Adrenal gland (tissue), 12 donors: ENCODE measurements around the gene AGO3. TPM values are rescaled to one million over a fixed set of nuclear protein-coding genes. Genes with fewer than 3 reads are reported as not detected.

ENCODE experiments used
- DNase-seq, 7 donors: peaks; one replicate each; pipeline ENCODE4 v3.0.0-alpha.2; 2019 to 2020
- H3K27ac ChIP-seq, 5 donors: fragments of 200-600 bp; sonication (generic) in 4 of 5; 1 replicate in 3 of 5; 2 replicates in 2 of 5; pipeline versions ENCODE4 v1.5.1 to v1.8.0; 2016 to 2020; ENCODE audit warnings: mild to moderate bottlenecking in 1 of 5
- H3K27me3 ChIP-seq: fragments of 200-600 bp; 2 replicates; pipeline ENCODE4 v1.8.0; 2021
- H3K36me3 ChIP-seq, 2 donors: fragments of 200-600 bp; replicated peaks in 1 of 2; 1 replicate in 1 of 2; 2 replicates in 1 of 2; pipeline versions ENCODE4 v1.5.1 to v1.8.0; 2018 to 2022
- H3K4me1 ChIP-seq, 2 donors: fragments of 200-600 bp; replicated peaks in 1 of 2; 1 replicate in 1 of 2; 2 replicates in 1 of 2; pipeline versions ENCODE4 v1.5.1 to v1.8.0; 2018 to 2021
- H3K4me3 ChIP-seq, 4 donors: fragments of 200-600 bp; sonication (generic) in 3 of 4; one replicate each; pipeline ENCODE4 v1.5.1; 2016 to 2018
- H3K9me3 ChIP-seq, 3 donors: fragments of 200-600 bp; sonication (generic) in 1 of 3; replicated peaks in 1 of 3; 1 replicate in 2 of 3; 2 replicates in 1 of 3; pipeline versions ENCODE4 v1.5.1 to v1.8.0; 2016 to 2021
- POLR2A ChIP-seq, 2 donors: fragments of 450-650 bp; IDR thresholded peaks; one replicate each; pipeline ENCODE4 v1.6.1; 2017; ENCODE audit warnings: antibody characterized with exemption in 2 of 2, mild to moderate bottlenecking in 2 of 2, moderate library complexity in 1 of 2
- WGBS, 4 donors: extraction: QIAGEN DNeasy Blood & Tissue Kit in 2 of 4; methylation state at CpG; one replicate each; pipeline versions ENCODE4 v1.1.5 to v1.1.7; 2013 to 2017; 5-methylcytosine and 5-hydroxymethylcytosine counted together
- intact Hi-C, 2 donors: fragments of 100-400 bp; cut with DNase I; formaldehyde crosslinking; loops; one replicate each; pipeline versions ENCODE4 v1.14.1 to v1.15.0; 2022 to 2023
- polyA plus RNA-seq, 3 donors: library from polyadenylated mRNA; stranded (reverse); fragments of 200-250 nt in 2 of 3; fragments of 350-450 nt in 1 of 3; fragmentation: Illumina TruSeq in 1 of 3; extraction: RNeasy Lipid Tissue Mini Kit (QIAGEN cat#74804) in 1 of 3; gene quantifications; one replicate each; pipeline ENCODE4 v1.2.3, GENCODE V29; 2013 to 2014
- total RNA-seq, 9 donors: library from RNA; depleted of rRNA in 4 of 9; stranded (reverse); fragments of >200 nt in 4 of 9; fragments of 120-200 nt in 1 of 9; fragmentation: NEBNext Ultra II Directional in 1 of 9; extraction: Animal tissue kit (Norgen Biotek cat#: 25700) in 1 of 9; gene quantifications; one replicate each; pipeline versions ENCODE4 v1.1.0 to v1.2.4, GENCODE V29; 2013 to 2023
- TF ChIP-seq, protein P1 (sequence below), 6 experiments: fragments of 450-650 bp in 4 of 6; fragments of 200-600 bp in 2 of 6; sonication (generic) in 1 of 6; IDR thresholded peaks; 1 replicate in 5 of 6; 2 replicates in 1 of 6; pipeline versions ENCODE4 v1.5.1 to v1.8.0; 2016 to 2021; ENCODE audit warnings: antibody characterized with exemption in 6 of 6, mild to moderate bottlenecking in 2 of 6, moderate library complexity in 1 of 6
- donor health status: healthy with polysubstance abuse.
- donor health status: Bipolar disorder and iron deficiency.
- donor health status: DM: yes; HTN: yes; CAD: no.
- donor health status: DM: no; HTN: no; CAD: no.
- donor health status: DM: no; HTN: no; CAD: no.
- donor health status: DM: yes; HTN: yes; CAD: no.

The AGO3 gene
- total and polyA plus RNA-seq, 12 donors: 3.7 to 32.2 (median 20.8) TPM

GRCh38 chr1:35929730-35930592 is 944 bp upstream of the AGO3 start:
- DNase-seq: peak; percentile 48 to 85 (median 71)
- intact Hi-C loops: loop anchor here in 1 of 2 donors (10.0 kb wide), 1 partner anchor 155 kb away; the partner anchor contains the start of genes ADPRS and TEKT2
- Histone ChIP-seq H3K36me3 (no peaks in the 10 kb centered on the region), H3K4me1 (peaks cover 12 to 30% of the 10 kb centered on the region in 2 donors), H3K27me3 (no peaks in the 10 kb centered on the region), H3K9me3 (no peaks in the 10 kb centered on the region), H3K27ac (peak overlapping the region; percentile 93 to 100 (median 99)), H3K4me3 (peak overlapping the region; percentile 79 to 98 (median 80))
- WGBS, 4 donors: 1 to 2% (median 1%) methylated on average over 15 of the region's 15 CpGs
- TF ChIP-seq, protein P1, sequence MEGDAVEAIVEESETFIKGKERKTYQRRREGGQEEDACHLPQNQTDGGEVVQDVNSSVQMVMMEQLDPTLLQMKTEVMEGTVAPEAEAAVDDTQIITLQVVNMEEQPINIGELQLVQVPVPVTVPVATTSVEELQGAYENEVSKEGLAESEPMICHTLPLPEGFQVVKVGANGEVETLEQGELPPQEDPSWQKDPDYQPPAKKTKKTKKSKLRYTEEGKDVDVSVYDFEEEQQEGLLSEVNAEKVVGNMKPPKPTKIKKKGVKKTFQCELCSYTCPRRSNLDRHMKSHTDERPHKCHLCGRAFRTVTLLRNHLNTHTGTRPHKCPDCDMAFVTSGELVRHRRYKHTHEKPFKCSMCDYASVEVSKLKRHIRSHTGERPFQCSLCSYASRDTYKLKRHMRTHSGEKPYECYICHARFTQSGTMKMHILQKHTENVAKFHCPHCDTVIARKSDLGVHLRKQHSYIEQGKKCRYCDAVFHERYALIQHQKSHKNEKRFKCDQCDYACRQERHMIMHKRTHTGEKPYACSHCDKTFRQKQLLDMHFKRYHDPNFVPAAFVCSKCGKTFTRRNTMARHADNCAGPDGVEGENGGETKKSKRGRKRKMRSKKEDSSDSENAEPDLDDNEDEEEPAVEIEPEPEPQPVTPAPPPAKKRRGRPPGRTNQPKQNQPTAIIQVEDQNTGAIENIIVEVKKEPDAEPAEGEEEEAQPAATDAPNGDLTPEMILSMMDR (IDR thresholded peaks at IDR 0.05): no peak
- TF ChIP-seq POLR2A (IDR thresholded peaks at IDR 0.05): no peak

GRCh38 chr1:35931446-35932157 is 697 bp downstream of the AGO3 start:
- Histone ChIP-seq H3K27ac (peak overlapping the region; percentile 93 to 100 (median 99)), H3K9me3 (no peaks in the 10 kb centered on the region), H3K27me3 (no peaks in the 10 kb centered on the region), H3K36me3 (no peaks in the 10 kb centered on the region), H3K4me1 (peaks cover 12 to 40% of the 10 kb centered on the region in 2 donors), H3K4me3 (peak overlapping the region; percentile 79 to 91 (median 80))
- intact Hi-C loops: no loop called here
- 0 to 2% (median 0%) methylated on average over 9 to 28 of the region's 28 CpGs for WGBS, 4 donors
- peak; percentile 23 to 73 (median 30) for DNase-seq
- no peak for TF ChIP-seq POLR2A (IDR thresholded peaks at IDR 0.05)
- TF ChIP-seq, protein P1 (IDR thresholded peaks at IDR 0.05): no peak

DNA sequence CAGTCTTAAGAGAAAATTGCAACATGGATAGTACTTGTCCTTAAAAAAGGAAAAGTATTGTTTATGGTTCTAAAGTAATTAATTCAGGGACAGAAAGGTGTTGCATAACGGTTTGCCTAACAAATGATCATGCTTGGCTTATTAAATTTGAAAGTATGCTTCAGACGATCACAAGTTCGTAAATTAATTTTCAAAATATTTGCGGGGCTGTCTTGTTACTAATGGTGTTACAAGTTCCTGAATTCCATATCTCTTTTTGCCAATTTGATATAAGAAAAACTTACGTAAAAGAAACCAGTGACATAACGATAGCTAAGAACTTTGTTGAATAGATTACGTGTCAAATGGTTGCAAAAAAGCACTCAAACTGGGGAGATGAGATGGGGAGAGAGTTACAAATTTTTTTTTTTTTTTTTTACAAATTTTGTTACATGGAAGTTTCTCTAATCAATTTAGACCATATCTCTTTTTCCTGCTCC is 1.3 kb downstream of the AGO3 start:
- H3K9me3 ChIP-seq: no peaks in the 10 kb centered on the region
- 48 to 57% (median 53%) methylated on average over 7 of the region's 7 CpGs for WGBS, 4 donors
- no peak for DNase-seq
- no peaks in the 10 kb centered on the region for H3K27me3 ChIP-seq
- TF ChIP-seq POLR2A (IDR thresholded peaks at IDR 0.05): no peak
- TF ChIP-seq, protein P1 (IDR thresholded peaks at IDR 0.05): no peak
- H3K4me3 ChIP-seq: peak overlapping the region in 1 of 4 donors; percentile 80
- intact Hi-C loops: no loop called here
- peaks cover 12 to 40% of the 10 kb centered on the region in 2 donors for H3K4me1 ChIP-seq
- H3K36me3 ChIP-seq: no peaks in the 10 kb centered on the region
- H3K27ac ChIP-seq: peak overlapping the region in 1 of 5 donors; percentile 99

DNA sequence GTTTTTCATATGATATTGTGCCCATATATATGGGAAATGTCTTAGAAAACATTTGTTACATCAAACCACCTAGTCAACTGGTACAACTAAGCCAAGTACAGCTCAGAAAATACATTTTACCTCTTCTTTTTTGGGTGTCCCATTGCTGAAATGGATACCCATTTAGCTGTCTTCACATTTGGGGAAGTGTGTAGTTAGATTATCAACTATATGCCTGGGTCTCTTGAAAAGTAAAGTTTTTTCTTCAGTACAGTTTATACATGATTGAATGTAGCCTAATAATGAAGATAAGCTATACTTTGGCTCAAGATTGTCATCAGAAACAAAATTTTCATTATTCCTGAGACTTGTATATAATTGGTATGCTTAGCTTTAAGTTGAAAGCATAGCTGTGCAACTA is 2.0 kb downstream of the AGO3 start:
- H3K27ac ChIP-seq: no peak overlapping the region
- H3K4me1 ChIP-seq: peaks cover 12 to 40% of the 10 kb centered on the region in 2 donors

More for the DNA sequence above, 2.0 kb downstream of the AGO3 start:
- TF ChIP-seq, protein P1 (IDR thresholded peaks at IDR 0.05): no peak
- no peak for TF ChIP-seq POLR2A (IDR thresholded peaks at IDR 0.05)
- Histone ChIP-seq H3K9me3 (no peaks in the 10 kb centered on the region), H3K4me3 (no peak overlapping the region), H3K27me3 (no peaks in the 10 kb centered on the region), H3K36me3 (no peaks in the 10 kb centered on the region)
- intact Hi-C loops: no loop called here
- no peak for DNase-seq
